HCT116 (cell line): ENCODE results near the gene LFNG.

Experiments
- EZH2phosphoT487 ChIP-seq: fragments of 200-600 bp; IDR thresholded peaks from 2 replicates; pipeline ENCODE4 v1.6.1; 2018; ENCODE audit warnings: antibody characterized with exemption, borderline replicate concordance
- MAX ChIP-seq: IDR thresholded peaks from 2 replicates; pipeline ENCODE4 v1.6.1; 2012
- POLR2A ChIP-seq: IDR thresholded peaks from 2 replicates; pipeline ENCODE4 v1.7.0; 2011; ENCODE audit warnings: borderline replicate concordance; ENCODE audit not compliant: insufficient read depth, insufficient read length; ENCODE audit errors: extremely low read depth
- TF ChIP-seq, protein P1 (sequence below): IDR thresholded peaks from 2 replicates; pipeline ENCODE4 v1.6.1; 2011; ENCODE audit warnings: mild to moderate bottlenecking, low read length, moderate library complexity; ENCODE audit not compliant: insufficient replicate concordance; ENCODE audit errors: extremely low read depth
- TF ChIP-seq, protein P2 (sequence below), 3 experiments: fragments of 200-600 bp in 1 of 3; sonication (generic) in 1 of 3; IDR thresholded peaks in 2 of 3; conservative IDR thresholded peaks in 1 of 3; 2 replicates each; pipeline ENCODE4 v1.5.1; 2012 to 2017; ENCODE audit warnings: low read depth in 2 of 3, low read length in 2 of 3, antibody characterized with exemption in 1 of 3, borderline replicate concordance in 1 of 3, control low read depth in 1 of 3, mild to moderate bottlenecking in 1 of 3, mixed read lengths in 1 of 3, mixed run types in 1 of 3, moderate library complexity in 1 of 3; ENCODE audit not compliant: insufficient read depth in 1 of 3

DNA sequence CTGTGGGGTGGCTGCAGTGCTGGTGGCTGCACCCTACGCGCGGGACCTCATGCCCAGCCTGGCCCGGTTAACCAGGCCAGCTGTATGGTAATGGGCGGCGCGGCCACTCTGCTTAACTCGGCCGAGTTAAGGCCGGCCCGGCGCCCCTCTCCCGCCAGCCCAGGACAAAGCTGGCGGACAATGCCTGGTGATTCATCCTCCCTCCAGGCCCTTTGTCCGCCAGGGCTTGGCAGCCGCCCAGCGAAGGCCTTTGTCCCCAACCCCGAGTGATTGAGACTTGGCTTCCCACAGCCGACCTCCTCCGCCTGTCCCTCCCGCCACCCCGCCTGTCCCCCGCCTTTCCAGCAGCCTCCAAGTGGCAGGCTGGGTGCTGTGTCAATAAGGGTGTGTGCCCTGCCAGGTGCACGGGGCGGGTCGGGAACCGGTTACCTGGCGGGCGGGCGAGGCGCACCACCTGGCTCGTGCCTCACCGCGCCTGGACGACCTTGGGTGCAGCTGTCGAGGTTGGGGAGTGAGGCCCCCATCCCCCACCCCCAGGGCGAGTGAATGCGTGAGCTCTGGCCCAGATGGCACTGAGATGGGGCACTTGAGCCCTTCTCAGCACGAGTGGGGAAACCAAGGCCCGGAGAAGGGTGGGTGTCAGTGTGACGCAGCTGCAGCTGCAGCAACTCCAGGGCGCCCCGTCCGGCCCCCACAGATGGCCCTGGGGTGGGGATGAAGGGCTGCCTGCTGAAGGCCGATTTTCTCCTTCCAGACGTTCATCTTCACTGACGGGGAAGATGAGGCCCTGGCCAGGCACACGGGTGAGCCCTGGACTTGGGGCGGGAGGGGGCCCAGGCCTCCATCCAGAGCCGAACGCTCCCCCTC is 4.6 kb downstream of the LFNG start:
- TF ChIP-seq POLR2A = no peak
- TF ChIP-seq, protein P1, sequence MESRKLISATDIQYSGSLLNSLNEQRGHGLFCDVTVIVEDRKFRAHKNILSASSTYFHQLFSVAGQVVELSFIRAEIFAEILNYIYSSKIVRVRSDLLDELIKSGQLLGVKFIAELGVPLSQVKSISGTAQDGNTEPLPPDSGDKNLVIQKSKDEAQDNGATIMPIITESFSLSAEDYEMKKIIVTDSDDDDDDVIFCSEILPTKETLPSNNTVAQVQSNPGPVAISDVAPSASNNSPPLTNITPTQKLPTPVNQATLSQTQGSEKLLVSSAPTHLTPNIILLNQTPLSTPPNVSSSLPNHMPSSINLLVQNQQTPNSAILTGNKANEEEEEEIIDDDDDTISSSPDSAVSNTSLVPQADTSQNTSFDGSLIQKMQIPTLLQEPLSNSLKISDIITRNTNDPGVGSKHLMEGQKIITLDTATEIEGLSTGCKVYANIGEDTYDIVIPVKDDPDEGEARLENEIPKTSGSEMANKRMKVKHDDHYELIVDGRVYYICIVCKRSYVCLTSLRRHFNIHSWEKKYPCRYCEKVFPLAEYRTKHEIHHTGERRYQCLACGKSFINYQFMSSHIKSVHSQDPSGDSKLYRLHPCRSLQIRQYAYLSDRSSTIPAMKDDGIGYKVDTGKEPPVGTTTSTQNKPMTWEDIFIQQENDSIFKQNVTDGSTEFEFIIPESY = peak; percentile 47
- TF ChIP-seq MAX = no peak
- TF ChIP-seq EZH2phosphoT487 = no peak
- TF ChIP-seq, protein P2, sequence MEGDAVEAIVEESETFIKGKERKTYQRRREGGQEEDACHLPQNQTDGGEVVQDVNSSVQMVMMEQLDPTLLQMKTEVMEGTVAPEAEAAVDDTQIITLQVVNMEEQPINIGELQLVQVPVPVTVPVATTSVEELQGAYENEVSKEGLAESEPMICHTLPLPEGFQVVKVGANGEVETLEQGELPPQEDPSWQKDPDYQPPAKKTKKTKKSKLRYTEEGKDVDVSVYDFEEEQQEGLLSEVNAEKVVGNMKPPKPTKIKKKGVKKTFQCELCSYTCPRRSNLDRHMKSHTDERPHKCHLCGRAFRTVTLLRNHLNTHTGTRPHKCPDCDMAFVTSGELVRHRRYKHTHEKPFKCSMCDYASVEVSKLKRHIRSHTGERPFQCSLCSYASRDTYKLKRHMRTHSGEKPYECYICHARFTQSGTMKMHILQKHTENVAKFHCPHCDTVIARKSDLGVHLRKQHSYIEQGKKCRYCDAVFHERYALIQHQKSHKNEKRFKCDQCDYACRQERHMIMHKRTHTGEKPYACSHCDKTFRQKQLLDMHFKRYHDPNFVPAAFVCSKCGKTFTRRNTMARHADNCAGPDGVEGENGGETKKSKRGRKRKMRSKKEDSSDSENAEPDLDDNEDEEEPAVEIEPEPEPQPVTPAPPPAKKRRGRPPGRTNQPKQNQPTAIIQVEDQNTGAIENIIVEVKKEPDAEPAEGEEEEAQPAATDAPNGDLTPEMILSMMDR (IDR thresholded peaks at IDR 0.05 in 2 of 3, conservative IDR thresholded peaks at IDR 0.05 in 1 of 3; ENCODE audit: borderline replicate concordance in 1 of 3, insufficient read depth in 1 of 3, low read depth in 2 of 3, low read length in 2 of 3) = no peak
